ENCODE results near the gene ATG9A.

DNA sequence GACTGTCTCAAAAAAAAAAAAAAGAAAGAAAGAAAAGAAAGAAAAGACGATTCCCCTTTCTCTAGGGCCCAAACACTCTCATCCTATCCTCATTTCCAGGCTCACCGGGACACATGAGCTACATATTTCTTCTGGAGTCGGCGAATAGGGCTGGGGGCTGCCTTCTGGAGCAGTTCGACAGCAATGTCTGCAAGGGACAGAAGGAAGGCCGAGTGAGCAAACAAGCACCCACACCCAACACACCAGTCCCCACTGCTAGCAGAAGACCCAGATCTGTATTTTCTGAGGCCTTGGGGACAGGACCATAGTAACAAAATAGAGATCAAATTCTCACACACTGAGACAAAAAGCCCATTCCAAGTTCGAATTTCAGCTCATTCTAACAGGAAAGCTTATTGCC, 54.0 kb downstream of the ATG9A start:
- TF ChIP-seq, protein P1, sequence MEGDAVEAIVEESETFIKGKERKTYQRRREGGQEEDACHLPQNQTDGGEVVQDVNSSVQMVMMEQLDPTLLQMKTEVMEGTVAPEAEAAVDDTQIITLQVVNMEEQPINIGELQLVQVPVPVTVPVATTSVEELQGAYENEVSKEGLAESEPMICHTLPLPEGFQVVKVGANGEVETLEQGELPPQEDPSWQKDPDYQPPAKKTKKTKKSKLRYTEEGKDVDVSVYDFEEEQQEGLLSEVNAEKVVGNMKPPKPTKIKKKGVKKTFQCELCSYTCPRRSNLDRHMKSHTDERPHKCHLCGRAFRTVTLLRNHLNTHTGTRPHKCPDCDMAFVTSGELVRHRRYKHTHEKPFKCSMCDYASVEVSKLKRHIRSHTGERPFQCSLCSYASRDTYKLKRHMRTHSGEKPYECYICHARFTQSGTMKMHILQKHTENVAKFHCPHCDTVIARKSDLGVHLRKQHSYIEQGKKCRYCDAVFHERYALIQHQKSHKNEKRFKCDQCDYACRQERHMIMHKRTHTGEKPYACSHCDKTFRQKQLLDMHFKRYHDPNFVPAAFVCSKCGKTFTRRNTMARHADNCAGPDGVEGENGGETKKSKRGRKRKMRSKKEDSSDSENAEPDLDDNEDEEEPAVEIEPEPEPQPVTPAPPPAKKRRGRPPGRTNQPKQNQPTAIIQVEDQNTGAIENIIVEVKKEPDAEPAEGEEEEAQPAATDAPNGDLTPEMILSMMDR (conservative IDR thresholded peaks at IDR 0.05 in 1 of 2, IDR thresholded peaks at IDR 0.05 in 1 of 2; ENCODE audit: extremely low read depth in 1 of 2, insufficient read depth in 1 of 2, low read depth in 1 of 2, low read length in 2 of 2) = no peak
- no peak for TF ChIP-seq EZH2 (IDR thresholded peaks at IDR 0.05; ENCODE audit: borderline replicate concordance, low read length)
